BE2C (cell line): ENCODE measurements around the gene ASPG.

Experiments
- DNase-seq: peaks from one replicate; pipeline ENCODE4 v3.0.0-alpha.2; 2020
- H3K27me3 ChIP-seq: fragments of 250-450 bp; sonication (Bioruptor Pico); 2 replicates; pipeline ENCODE4 v1.5.1; 2020; ENCODE audit warnings: mild to moderate bottlenecking
- H3K36me3 ChIP-seq: fragments of 250-450 bp; sonication (Bioruptor Pico); 2 replicates; pipeline ENCODE4 v1.5.1; 2020; ENCODE audit warnings: mild to moderate bottlenecking
- H3K4me1 ChIP-seq: fragments of 250-450 bp; sonication (Bioruptor Pico); 2 replicates; pipeline ENCODE4 v1.5.1; 2020
- H3K4me3 ChIP-seq: 2 replicates; pipeline ENCODE4 v1.5.1; 2011; ENCODE audit warnings: low read depth, low read length
- H3K9me3 ChIP-seq: fragments of 250-450 bp; sonication (Bioruptor Pico); 2 replicates; pipeline ENCODE4 v1.5.1; 2020
- TF ChIP-seq, protein P1 (sequence below): IDR thresholded peaks from 2 replicates; pipeline ENCODE4 v1.5.1; 2012; ENCODE audit warnings: mild to moderate bottlenecking, low read depth, low read length

The ASPG gene

GRCh38 chr14:104138098-104138717 is 52.7 kb downstream of the ASPG start, which contains the start of gene KIF26A:
TSS of gene KIF26A (plus strand) at chr14:104138587. CDS start at chr14:104138723, 136 bp downstream.
- Histone ChIP-seq H3K9me3 (no peaks in the 10 kb centered on the region), H3K36me3 (peaks cover 37% of the 10 kb centered on the region), H3K4me1 (peaks cover 16% of the 10 kb centered on the region), H3K27me3 (no peaks in the 10 kb centered on the region), H3K4me3 (peak within 1 kb of the TSS; percentile 87)
- DNase-seq: peak; percentile 93
- TF ChIP-seq, protein P1, sequence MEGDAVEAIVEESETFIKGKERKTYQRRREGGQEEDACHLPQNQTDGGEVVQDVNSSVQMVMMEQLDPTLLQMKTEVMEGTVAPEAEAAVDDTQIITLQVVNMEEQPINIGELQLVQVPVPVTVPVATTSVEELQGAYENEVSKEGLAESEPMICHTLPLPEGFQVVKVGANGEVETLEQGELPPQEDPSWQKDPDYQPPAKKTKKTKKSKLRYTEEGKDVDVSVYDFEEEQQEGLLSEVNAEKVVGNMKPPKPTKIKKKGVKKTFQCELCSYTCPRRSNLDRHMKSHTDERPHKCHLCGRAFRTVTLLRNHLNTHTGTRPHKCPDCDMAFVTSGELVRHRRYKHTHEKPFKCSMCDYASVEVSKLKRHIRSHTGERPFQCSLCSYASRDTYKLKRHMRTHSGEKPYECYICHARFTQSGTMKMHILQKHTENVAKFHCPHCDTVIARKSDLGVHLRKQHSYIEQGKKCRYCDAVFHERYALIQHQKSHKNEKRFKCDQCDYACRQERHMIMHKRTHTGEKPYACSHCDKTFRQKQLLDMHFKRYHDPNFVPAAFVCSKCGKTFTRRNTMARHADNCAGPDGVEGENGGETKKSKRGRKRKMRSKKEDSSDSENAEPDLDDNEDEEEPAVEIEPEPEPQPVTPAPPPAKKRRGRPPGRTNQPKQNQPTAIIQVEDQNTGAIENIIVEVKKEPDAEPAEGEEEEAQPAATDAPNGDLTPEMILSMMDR: no peak

DNA sequence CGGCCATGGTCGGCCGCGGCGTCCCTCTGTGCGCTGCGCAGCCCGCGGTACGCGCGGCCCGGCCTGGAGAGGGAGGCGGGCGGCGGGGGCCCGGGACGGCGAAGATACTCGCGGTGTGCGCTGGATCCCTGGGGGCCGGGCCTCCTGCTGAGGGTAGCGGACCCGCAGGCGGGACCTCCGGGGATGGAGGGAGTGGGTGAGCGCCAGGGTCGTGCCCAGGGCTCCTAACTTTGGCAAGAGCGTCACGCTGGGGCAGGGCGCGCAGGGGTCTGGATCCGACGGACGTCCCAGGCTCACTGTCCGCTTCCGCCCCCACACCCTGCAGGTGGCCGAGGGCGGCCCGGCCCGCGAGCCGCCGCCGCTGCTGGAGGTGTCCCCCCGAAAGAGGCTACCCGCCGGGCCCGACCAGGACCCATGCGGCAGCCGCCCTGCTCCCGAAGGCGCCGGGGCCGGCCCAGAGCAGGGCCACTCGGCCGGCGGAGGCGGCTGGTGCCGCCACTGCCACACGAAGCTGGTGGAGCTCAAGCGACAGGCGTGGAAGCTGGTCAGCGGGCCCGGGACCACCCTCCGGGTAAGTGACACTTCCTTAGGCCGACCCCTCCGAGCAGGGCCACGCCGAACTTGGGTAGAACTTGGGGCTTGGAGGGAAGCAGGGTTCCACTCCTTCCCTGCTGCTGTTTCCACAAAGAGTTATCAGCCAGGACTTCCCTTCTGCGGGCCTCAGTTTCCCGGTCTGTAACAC is 53.4 kb downstream of the ASPG start:
- Histone ChIP-seq H3K4me1 (peaks cover 20% of the 10 kb centered on the region), H3K27me3 (no peaks in the 10 kb centered on the region), H3K4me3 (peak overlapping the region; percentile 87), H3K9me3 (no peaks in the 10 kb centered on the region), H3K36me3 (peaks cover 44% of the 10 kb centered on the region)
- no peak for DNase-seq
- TF ChIP-seq, protein P1: no peak

- H3K4me1 ChIP-seq: peaks cover 22% of the 10 kb centered on the region
- no peaks in the 10 kb centered on the region for H3K27me3 ChIP-seq
- peak; percentile 13 for DNase-seq
- H3K36me3 ChIP-seq: peaks cover 51% of the 10 kb centered on the region
- peak overlapping the region; percentile 87 for H3K4me3 ChIP-seq
- no peaks in the 10 kb centered on the region for H3K9me3 ChIP-seq
- TF ChIP-seq, protein P1: no peak
Observed at GRCh38 chr14:104139460-104140212, 54.1 kb downstream of the ASPG start.

DNA sequence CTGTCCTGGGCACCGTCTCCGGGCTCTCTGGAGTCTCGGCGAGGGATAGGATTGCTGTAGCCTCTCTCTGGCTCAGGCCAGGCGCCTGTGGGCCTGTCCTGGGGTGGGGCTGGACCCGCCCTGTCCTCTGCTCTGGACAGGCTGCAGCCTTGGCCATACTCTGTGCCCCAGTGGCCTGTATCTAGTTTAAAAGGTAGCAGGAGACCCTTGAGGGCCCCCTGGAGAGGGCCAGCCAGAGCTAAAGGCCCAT is 54.6 kb downstream of the ASPG start:
- TF ChIP-seq, protein P1: no peak
- Histone ChIP-seq H3K4me3 (peak overlapping the region; percentile 87), H3K36me3 (peaks cover 56% of the 10 kb centered on the region), H3K9me3 (no peaks in the 10 kb centered on the region), H3K27me3 (no peaks in the 10 kb centered on the region), H3K4me1 (peaks cover 24% of the 10 kb centered on the region)
- peak; percentile 11 for DNase-seq

- TF ChIP-seq, protein P1: no peak
- H3K9me3 ChIP-seq: no peaks in the 10 kb centered on the region
- peak; percentile 10 for DNase-seq
- H3K4me3 ChIP-seq: peak overlapping the region; percentile 87
- H3K36me3 ChIP-seq: peaks cover 62% of the 10 kb centered on the region
- H3K27me3 ChIP-seq: no peaks in the 10 kb centered on the region
- H3K4me1 ChIP-seq: peaks cover 29% of the 10 kb centered on the region
Observed at GRCh38 chr14:104140463-104141331, 55.2 kb downstream of the ASPG start.
